HCT116 (cell line): ENCODE data around the gene RASSF7. TPM values are rescaled to one million over a fixed set of nuclear protein-coding genes. Genes with fewer than 3 reads are reported as not detected.

Source experiments
- ATAC-seq: fragments of 200-7000 bp; cut with Tn5 transposase; 2 replicates; pipeline ENCODE4 v1.9.1; 2020; ENCODE audit warnings: mild to moderate bottlenecking, moderate library complexity
- BruUV-seq: library from RNA; stranded (reverse); fragments of 400-500 nt; replicated peaks from 2 replicates; lab custom pipeline; 2021; lab: Mats Ljungman, UMichigan
- CTCF ChIA-PET: fragments of 300-600 bp; sonication (Branson Sonifier 250); formaldehyde crosslinking; loops from one replicate; lab custom pipeline; 2021; ENCODE audit warnings: antibody characterized with exemption; lab: Charles Lee
- POLR2A ChIA-PET: fragments of 300-600, 350-600 bp; sonication (Branson Sonifier 250); formaldehyde crosslinking; loops from one replicate; lab custom pipeline; 2021; ENCODE audit warnings: antibody characterized with exemption; lab: Charles Lee
- RAD21 ChIA-PET, 2 experiments: fragments of 300-600 bp; sonication (Branson Sonifier 250); formaldehyde crosslinking; loops; one replicate each; lab custom pipeline; 2023; ENCODE audit warnings: low total read pairs in 2 of 2; ENCODE audit not compliant: uncharacterized antibody in 2 of 2, unreplicated experiment in 2 of 2, low non-redundant PET in 1 of 2; lab: Charles Lee
- DNase-seq: peaks from one replicate; pipeline ENCODE4 v3.0.0-alpha.2; 2010; ENCODE audit warnings: low read depth, low spot score
- H2AFZ ChIP-seq: fragments of 200-600 bp; shearing (Covaris generic), sonication (generic); 2 replicates; pipeline ENCODE4 v1.6.1; 2017; ENCODE audit warnings: low read depth, mixed run types, mixed read lengths, antibody characterized with exemption, low read length; ENCODE audit not compliant: poor library complexity, severe bottlenecking
- H3K27ac ChIP-seq: 2 replicates; pipeline ENCODE4 v1.5.1; 2012; ENCODE audit warnings: low read depth, low read length
- H3K27me3 ChIP-seq: fragments of 200-600 bp; sonication (generic); 2 replicates; pipeline ENCODE4 v1.6.1; 2016; ENCODE audit warnings: mixed run types, low read length, mixed read lengths; ENCODE audit not compliant: insufficient read depth
- H3K36me3 ChIP-seq, 2 experiments: fragments of 200-500 bp in 1 of 2; fragments of 200-600 bp in 1 of 2; sonication (Bioruptor generic) in 1 of 2; sonication (generic) in 1 of 2; 2 replicates each; pipeline versions ENCODE4 v1.5.1 to v1.6.1; 2014 to 2016; ENCODE audit warnings: low read length in 2 of 2, inconsistent platforms in 1 of 2, mixed read lengths in 1 of 2, mixed run types in 1 of 2; ENCODE audit not compliant: insufficient read depth in 2 of 2, control insufficient read depth in 1 of 2
- H3K4me1 ChIP-seq, 2 experiments: fragments of 200-600 bp in 1 of 2; sonication (generic) in 1 of 2; 2 replicates each; pipeline versions ENCODE4 v1.5.1 to v1.6.1; 2012 to 2017; ENCODE audit warnings: low read length in 2 of 2, inconsistent platforms in 1 of 2, mild to moderate bottlenecking in 1 of 2, mixed read lengths in 1 of 2, mixed run types in 1 of 2, moderate library complexity in 1 of 2; ENCODE audit not compliant: insufficient read depth in 2 of 2, control insufficient read depth in 1 of 2
- H3K4me2 ChIP-seq: fragments of 200-600 bp; sonication (generic); 2 replicates; pipeline ENCODE4 v1.6.1; 2017; ENCODE audit warnings: mixed run types, low read length, mixed read lengths
- H3K4me3 ChIP-seq, 2 experiments: fragments of 200-600 bp in 1 of 2; sonication (generic) in 1 of 2; replicated peaks in 1 of 2; 2 replicates each; pipeline ENCODE4 v1.5.1; 2011 to 2016; ENCODE audit warnings: low read length in 2 of 2, control low read depth in 1 of 2, low read depth in 1 of 2, mild to moderate bottlenecking in 1 of 2, mixed read lengths in 1 of 2, mixed run types in 1 of 2
- H3K79me2 ChIP-seq: fragments of 200-600 bp; sonication (generic); 2 replicates; pipeline ENCODE4 v1.6.1; 2017; ENCODE audit warnings: mild to moderate bottlenecking, mixed run types, low read length, moderate library complexity, mixed read lengths; ENCODE audit not compliant: insufficient read depth
- H3K9ac ChIP-seq: fragments of 200-600 bp; sonication (generic); 2 replicates; pipeline ENCODE4 v1.6.1; 2016; ENCODE audit warnings: low read length, mixed read lengths
- H3K9me2 ChIP-seq: fragments of 200-600 bp; sonication (generic), shearing (Covaris generic); 2 replicates; pipeline ENCODE4 v1.6.1; 2017; ENCODE audit warnings: mixed run types, mild to moderate bottlenecking, moderate library complexity; ENCODE audit not compliant: insufficient read depth
- H3K9me3 ChIP-seq, 2 experiments: fragments of 200-500 bp in 1 of 2; fragments of 200-600 bp in 1 of 2; sonication (Bioruptor generic) in 1 of 2; sonication (generic) in 1 of 2; 2 replicates each; pipeline ENCODE4 v1.6.1; 2014 to 2017; ENCODE audit warnings: low read length in 2 of 2, mixed read lengths in 2 of 2, inconsistent platforms in 1 of 2, low read depth in 1 of 2, mild to moderate bottlenecking in 1 of 2, mixed run types in 1 of 2, moderate library complexity in 1 of 2; ENCODE audit not compliant: control insufficient read depth in 1 of 2, insufficient read depth in 1 of 2
- H4K20me1 ChIP-seq: fragments of 200-600 bp; sonication (generic), shearing (Covaris generic); 2 replicates; pipeline ENCODE4 v1.6.1; 2017; ENCODE audit warnings: mixed run types, mild to moderate bottlenecking, moderate library complexity; ENCODE audit not compliant: insufficient read depth
- ELF1 ChIP-seq: IDR thresholded peaks from 2 replicates; pipeline ENCODE4 v1.6.1; 2012; ENCODE audit warnings: low read depth, borderline replicate concordance
- SRF ChIP-seq: IDR thresholded peaks from 2 replicates; pipeline ENCODE4 v1.6.1; 2012; ENCODE audit warnings: low read depth
- YY1 ChIP-seq: IDR thresholded peaks from 2 replicates; pipeline ENCODE4 v1.6.1; 2011; ENCODE audit warnings: low read length, low read depth, moderate library complexity, mild to moderate bottlenecking; ENCODE audit not compliant: insufficient replicate concordance; ENCODE audit errors: extremely low read depth
- ZFX ChIP-seq: fragments of 450-650 bp; IDR thresholded peaks from 2 replicates; pipeline ENCODE4 v1.6.1; 2017
- intact Hi-C: fragments of 100-400 bp; cut with micrococcal nuclease; formaldehyde crosslinking; loops from 2 replicates; pipeline ENCODE4 v1.10.0; 2022
- total RNA-seq: library from RNA; stranded (reverse); gene quantifications from one replicate; pipeline ENCODE4 v1.2.1, GENCODE V29; 2021; ENCODE audit not compliant: unreplicated experiment
- TF ChIP-seq, protein P1 (sequence below): IDR thresholded peaks from 2 replicates; pipeline ENCODE4 v1.6.1; 2011; ENCODE audit warnings: mild to moderate bottlenecking, low read length, moderate library complexity; ENCODE audit not compliant: insufficient replicate concordance; ENCODE audit errors: extremely low read depth

RASSF7 gene
- total RNA-seq, 1 experiment from 2014 or later: 35.9 TPM

DNA sequence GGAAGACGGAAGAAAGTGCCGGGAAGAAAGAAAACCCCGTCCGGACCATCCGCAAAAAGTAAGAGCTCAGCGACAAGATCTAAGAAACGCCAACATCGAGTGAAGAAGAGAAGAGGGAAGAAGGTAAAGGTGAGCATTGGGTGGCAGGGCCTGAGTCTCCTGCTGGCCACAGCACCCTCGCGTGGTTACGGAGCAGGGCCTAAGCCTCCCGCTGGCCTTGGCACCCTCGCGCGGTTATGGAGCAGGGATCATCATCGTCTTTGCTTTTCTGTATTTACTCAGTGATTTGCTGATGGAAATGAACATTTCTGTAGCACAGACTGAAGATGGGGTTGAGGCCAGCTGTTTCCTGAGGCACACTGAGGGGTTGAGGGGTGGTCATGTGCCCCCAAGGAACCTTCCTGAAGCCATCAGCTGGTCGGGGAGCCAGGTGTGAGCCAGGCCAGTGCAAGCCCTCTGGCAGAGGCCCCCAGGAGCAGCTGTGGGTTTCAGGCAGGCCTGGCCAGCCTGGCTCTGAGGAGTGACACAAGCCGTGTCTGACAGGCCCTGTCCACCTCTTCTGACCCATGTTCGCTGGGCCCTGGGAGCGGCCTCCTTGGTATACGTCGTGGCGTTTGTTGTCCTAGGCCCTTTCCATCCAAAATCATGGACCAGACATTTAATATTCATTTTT lies 40.9 kb downstream of the RASSF7 start:
- H2AFZ ChIP-seq: no peak overlapping the region
- POLR2A ChIA-PET: no interaction called here
- H3K9me2 ChIP-seq: no peaks in the 10 kb centered on the region
- ATAC-seq: no peak
- H3K4me3 ChIP-seq: no peak overlapping the region
- H3K4me1 ChIP-seq: no peaks in the 10 kb centered on the region
- no peak for DNase-seq
- 0 out of 2 replicates have a peak, but pooled peaks have one; percentile 7 for TF ChIP-seq ZFX
- no peak for TF ChIP-seq YY1
- no peak for TF ChIP-seq ELF1
- H3K9ac ChIP-seq: no peak overlapping the region
- CTCF ChIA-PET: no interaction called here
- peaks cover 52 to 63% of the 10 kb centered on the region in 2 experiments; a peak in 3 of 4 replicates for H3K36me3 ChIP-seq
- peaks cover 59% of the 10 kb centered on the region for H3K79me2 ChIP-seq
- BruUV-seq: no TSS peak
- intact Hi-C loops: no loop called here
- H3K4me2 ChIP-seq: no peak overlapping the region
- RAD21 ChIA-PET: no interaction called here
- no peak overlapping the region for H3K27ac ChIP-seq
- no peaks in the 10 kb centered on the region for H3K9me3 ChIP-seq
- H3K27me3 ChIP-seq: no peaks in the 10 kb centered on the region
- no peaks in the 10 kb centered on the region for H4K20me1 ChIP-seq

- DNase-seq (no peak), ATAC-seq (no peak)
- Histone ChIP-seq H3K36me3 (peaks cover 49 to 59% of the 10 kb centered on the region in 2 experiments; a peak in 3 of 4 replicates), H3K4me1 (no peaks in the 10 kb centered on the region), H3K79me2 (peaks cover 48% of the 10 kb centered on the region; the same call in 1 of the 2 replicates), H3K9me3 (no peaks in the 10 kb centered on the region), H3K4me2 (no peak overlapping the region), H3K4me3 (no peak overlapping the region), H3K9ac (no peak overlapping the region), H2AFZ (no peak overlapping the region), H3K9me2 (no peaks in the 10 kb centered on the region), H4K20me1 (no peaks in the 10 kb centered on the region), H3K27ac (no peak overlapping the region), H3K27me3 (no peaks in the 10 kb centered on the region)
- RAD21 ChIA-PET: no interaction called here
- no TSS peak for BruUV-seq
- POLR2A ChIA-PET: interaction anchor here (1.0 kb wide), 1 partner anchor 27 kb away, joined by 3 read pairs; the partner anchor contains the start of gene PHRF1
- intact Hi-C loops: no loop called here
- CTCF ChIA-PET: no interaction called here
- no peak for TF ChIP-seq SRF
- TF ChIP-seq, protein P1, sequence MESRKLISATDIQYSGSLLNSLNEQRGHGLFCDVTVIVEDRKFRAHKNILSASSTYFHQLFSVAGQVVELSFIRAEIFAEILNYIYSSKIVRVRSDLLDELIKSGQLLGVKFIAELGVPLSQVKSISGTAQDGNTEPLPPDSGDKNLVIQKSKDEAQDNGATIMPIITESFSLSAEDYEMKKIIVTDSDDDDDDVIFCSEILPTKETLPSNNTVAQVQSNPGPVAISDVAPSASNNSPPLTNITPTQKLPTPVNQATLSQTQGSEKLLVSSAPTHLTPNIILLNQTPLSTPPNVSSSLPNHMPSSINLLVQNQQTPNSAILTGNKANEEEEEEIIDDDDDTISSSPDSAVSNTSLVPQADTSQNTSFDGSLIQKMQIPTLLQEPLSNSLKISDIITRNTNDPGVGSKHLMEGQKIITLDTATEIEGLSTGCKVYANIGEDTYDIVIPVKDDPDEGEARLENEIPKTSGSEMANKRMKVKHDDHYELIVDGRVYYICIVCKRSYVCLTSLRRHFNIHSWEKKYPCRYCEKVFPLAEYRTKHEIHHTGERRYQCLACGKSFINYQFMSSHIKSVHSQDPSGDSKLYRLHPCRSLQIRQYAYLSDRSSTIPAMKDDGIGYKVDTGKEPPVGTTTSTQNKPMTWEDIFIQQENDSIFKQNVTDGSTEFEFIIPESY: no peak
These were observed 42.4 kb downstream of the RASSF7 start for GRCh38 chr11:603154-603553.
